Bronchial epithelial cell (primary cell): Measurements from ENCODE around the gene SERTAD1. TPM values are rescaled to one million over a fixed set of nuclear protein-coding genes. Genes with fewer than 3 reads are reported as not detected.
"Not testable (repeated sequence)": the region's sequence is repeated elsewhere in the genome, so short reads cannot be mapped to it uniquely, and the experiment has no call there.

ENCODE experiments used
- DNase-seq: peaks from one replicate; pipeline ENCODE4 v3.0.0-alpha.2; 2010; ENCODE audit warnings: low read depth
- FAIRE-seq: peaks from 2 replicates; lab custom pipeline; 2011; peaks lifted over from hg19 to GRCh38; lab: Jason Lieb, UNC
- H3K27me3 ChIP-seq: 2 replicates; pipeline ENCODE4 v1.5.1; 2011; ENCODE audit warnings: low read length; ENCODE audit not compliant: control insufficient read depth, insufficient read depth
- H3K36me3 ChIP-seq: 2 replicates; pipeline ENCODE4 v1.5.1; 2011; ENCODE audit warnings: low read length; ENCODE audit not compliant: control insufficient read depth, insufficient read depth
- H3K4me3 ChIP-seq: 2 replicates; pipeline ENCODE4 v1.5.1; 2011; ENCODE audit warnings: mild to moderate bottlenecking, low read depth, low read length, control low read depth
- total RNA-seq: library from RNA; depleted of rRNA; stranded (reverse); fragments of >200 nt; gene quantifications from 2 replicates; pipeline ENCODE4 v1.2.1, GENCODE V29; 2014
- TF ChIP-seq, protein P1 (sequence below): IDR thresholded peaks from 2 replicates; pipeline ENCODE4 v1.5.1; 2011; ENCODE audit warnings: mild to moderate bottlenecking, moderate library complexity, low read length, control low read depth, inconsistent platforms; ENCODE audit not compliant: insufficient read depth, severe bottlenecking

Gene SERTAD1
- total RNA-seq, 1 donor from 2014 or later = 41.6 TPM

DNA sequence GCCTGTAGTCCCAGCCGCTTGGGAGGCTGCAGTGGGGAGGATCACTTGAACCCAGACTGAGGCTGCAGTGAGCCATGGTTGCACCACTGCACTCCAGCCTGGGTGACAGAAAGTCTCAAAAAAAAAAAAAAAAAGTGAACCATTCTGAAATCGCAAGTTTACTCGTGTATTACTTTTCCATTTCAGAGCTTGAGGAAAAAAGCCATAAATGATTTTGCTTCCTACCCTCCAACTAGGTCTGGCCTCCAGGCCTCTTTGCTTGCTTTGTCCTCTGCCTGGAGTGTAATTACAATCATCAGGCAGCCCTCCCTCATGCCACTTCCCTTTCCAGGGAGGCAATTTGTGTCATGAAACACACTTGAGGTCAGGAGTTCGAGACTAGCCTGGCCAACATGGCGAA, 31.3 kb upstream of the SERTAD1 start:
- TF ChIP-seq, protein P1, sequence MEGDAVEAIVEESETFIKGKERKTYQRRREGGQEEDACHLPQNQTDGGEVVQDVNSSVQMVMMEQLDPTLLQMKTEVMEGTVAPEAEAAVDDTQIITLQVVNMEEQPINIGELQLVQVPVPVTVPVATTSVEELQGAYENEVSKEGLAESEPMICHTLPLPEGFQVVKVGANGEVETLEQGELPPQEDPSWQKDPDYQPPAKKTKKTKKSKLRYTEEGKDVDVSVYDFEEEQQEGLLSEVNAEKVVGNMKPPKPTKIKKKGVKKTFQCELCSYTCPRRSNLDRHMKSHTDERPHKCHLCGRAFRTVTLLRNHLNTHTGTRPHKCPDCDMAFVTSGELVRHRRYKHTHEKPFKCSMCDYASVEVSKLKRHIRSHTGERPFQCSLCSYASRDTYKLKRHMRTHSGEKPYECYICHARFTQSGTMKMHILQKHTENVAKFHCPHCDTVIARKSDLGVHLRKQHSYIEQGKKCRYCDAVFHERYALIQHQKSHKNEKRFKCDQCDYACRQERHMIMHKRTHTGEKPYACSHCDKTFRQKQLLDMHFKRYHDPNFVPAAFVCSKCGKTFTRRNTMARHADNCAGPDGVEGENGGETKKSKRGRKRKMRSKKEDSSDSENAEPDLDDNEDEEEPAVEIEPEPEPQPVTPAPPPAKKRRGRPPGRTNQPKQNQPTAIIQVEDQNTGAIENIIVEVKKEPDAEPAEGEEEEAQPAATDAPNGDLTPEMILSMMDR = no peak
- H3K36me3 ChIP-seq = peaks cover 15% of the 10 kb centered on the region
- no peak overlapping the region for H3K4me3 ChIP-seq
- no peaks in the 10 kb centered on the region for H3K27me3 ChIP-seq
- no peak for DNase-seq
- FAIRE-seq = no peak

DNA sequence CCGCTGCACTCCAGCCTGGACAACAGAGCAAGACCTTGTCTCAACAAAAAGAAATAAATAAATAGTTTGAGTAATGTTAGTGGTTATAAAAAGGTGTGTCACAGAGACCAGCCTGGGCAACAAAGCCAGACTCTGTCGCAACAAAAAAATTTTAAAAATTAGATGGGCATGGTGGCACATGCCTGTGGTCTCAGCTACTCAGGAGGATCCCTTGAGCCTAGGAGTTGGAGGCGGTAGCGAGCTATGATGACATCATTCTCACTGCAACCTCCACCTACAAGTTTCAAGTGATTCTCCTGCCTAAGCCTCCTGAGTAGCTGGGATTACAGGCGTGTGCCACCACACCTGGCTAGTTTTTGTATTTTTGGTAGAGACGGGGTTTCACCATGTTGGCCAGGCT, 28.2 kb upstream of the SERTAD1 start:
- not testable (repeated sequence) for H3K27me3 ChIP-seq, FAIRE-seq, H3K4me3 ChIP-seq
- peaks cover 17% of the 10 kb centered on the region for H3K36me3 ChIP-seq
- DNase-seq = peak; percentile 94

DNA sequence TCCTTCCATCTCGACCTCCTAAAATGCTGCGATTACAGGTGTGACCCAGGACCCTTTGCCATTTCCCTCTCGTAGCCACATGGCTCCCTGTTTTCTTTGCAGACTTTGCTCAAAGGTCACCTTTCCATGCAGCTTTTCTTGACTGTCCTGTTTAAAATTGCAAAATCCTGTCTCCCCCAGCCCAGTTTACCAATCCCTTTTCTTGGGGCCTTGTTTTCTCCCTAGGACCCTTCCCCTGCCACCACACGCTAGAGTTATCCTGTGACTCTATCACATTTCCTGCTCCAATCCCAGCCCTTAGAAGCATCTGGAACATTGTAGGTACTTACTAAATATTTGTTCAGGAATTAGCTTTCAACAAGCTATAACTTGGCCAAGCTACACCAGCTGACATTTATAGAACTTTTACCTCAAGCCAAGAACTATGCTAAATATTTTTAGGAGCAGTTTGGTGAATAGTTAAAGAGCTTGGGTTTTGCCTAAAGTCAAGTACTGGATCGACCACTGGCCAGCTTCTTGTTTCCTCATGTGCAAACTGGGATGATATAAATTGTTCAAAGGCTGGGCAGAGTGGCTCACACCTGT, 27.5 kb upstream of the SERTAD1 start:
- DNase-seq (peak; percentile 72), FAIRE-seq (no peak)
- peaks cover 15% of the 10 kb centered on the region for H3K36me3 ChIP-seq
- no peak overlapping the region for H3K4me3 ChIP-seq
- H3K27me3 ChIP-seq = no peaks in the 10 kb centered on the region
- TF ChIP-seq, protein P1 = no peak

DNA sequence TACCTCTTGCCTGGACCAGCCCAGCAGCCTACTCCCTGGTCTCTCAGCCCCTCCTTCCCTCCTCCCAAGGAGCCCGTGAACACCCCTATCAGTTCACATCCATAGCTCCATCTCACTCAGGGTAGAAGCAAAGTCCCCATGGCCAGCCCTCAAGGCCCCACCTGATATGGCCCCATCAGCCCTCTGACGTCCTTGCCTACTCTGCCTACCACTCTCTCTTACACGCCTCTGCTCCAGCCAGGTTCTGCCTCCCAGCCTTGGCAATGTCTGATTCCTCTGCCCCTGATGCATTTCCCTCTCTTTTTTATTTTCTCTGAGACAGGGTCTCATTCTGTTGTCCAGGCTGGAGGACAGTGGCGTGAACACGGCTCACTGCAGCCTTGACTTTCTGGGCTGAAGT, 26.2 kb upstream of the SERTAD1 start:
- no peaks in the 10 kb centered on the region for H3K27me3 ChIP-seq
- TF ChIP-seq, protein P1 = no peak
- H3K36me3 ChIP-seq = peaks cover 16% of the 10 kb centered on the region
- no peak for DNase-seq
- FAIRE-seq = peak; percentile 7
- no peak overlapping the region for H3K4me3 ChIP-seq

DNA sequence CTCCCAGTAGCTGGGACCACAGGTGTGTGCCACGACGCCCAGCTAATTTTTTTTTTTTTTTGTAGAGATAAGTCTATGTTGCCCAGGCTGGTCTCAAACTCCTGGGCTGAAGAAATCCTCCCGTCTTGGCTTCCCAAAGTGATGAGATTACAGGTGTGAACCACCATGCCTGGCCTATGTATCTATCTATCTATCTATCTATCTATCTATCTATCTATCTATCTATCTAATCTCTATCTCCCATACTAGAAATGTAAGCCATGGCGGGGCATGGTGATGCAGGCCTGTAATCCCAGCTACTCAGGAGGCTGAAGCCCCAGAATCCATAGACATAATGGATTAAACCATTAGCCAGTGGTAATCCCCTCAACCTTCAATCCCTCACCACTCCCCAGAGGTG, 24.9 kb upstream of the SERTAD1 start:
- FAIRE-seq = no peak
- H3K27me3 ChIP-seq = no peaks in the 10 kb centered on the region
- H3K36me3 ChIP-seq = peaks cover 16% of the 10 kb centered on the region
- TF ChIP-seq, protein P1 = no peak
- DNase-seq = no peak
- no peak overlapping the region for H3K4me3 ChIP-seq

DNA sequence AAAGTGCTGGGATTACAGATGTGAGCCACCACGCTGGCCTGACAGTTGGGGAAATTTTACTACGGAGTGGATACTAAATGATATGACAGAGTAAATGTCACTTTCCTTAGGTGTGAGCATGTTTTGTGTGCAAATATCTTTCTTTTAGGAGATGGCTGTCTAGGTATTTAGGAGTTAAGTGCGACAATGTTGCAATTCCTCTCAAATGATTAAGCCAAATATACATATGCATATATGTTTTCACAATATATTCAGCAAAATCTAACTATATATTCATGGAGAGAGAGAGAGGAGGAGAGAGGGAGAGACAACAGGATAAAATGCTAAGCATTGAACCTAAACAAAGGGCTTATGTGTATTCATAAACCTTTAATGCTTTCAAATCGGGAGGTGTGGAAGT, 23.7 kb upstream of the SERTAD1 start:
- TF ChIP-seq, protein P1 = no peak
- FAIRE-seq = no peak
- no peak for DNase-seq
- Histone ChIP-seq H3K36me3 (peaks cover 16% of the 10 kb centered on the region), H3K4me3 (no peak overlapping the region), H3K27me3 (no peaks in the 10 kb centered on the region)
